ENCODE measurements around the gene TOMM22.

The TOMM22 gene

GRCh38 chr22:38728871-38729796, 47.4 kb downstream of the TOMM22 start:
- TF ChIP-seq ZNF274 (IDR thresholded peaks at IDR 0.05; ENCODE audit: low read depth, low read length): no peak
- no peak overlapping the region for H3K4me3 ChIP-seq (ENCODE audit: low read length)

- no peak for TF ChIP-seq ZNF274 (IDR thresholded peaks at IDR 0.05; ENCODE audit: low read depth, low read length)
Measured at GRCh38 chr22:38729946-38730345, 48.2 kb downstream of the TOMM22 start.

GRCh38 chr22:38730411-38730871, 48.7 kb downstream of the TOMM22 start:
- TF ChIP-seq ZNF274 (IDR thresholded peaks at IDR 0.05; ENCODE audit: low read depth, low read length): no peak
- no peak overlapping the region for H3K4me3 ChIP-seq (ENCODE audit: low read length)

More at GRCh38 chr22:38729946-38730345, 48.2 kb downstream of the TOMM22 start:
- no peak overlapping the region for H3K4me3 ChIP-seq (ENCODE audit: low read length)

GRCh38 chr22:38731703-38732161, 50.0 kb downstream of the TOMM22 start:
- H3K4me3 ChIP-seq (ENCODE audit: low read length): no peak overlapping the region
- no peak for TF ChIP-seq ZNF274 (IDR thresholded peaks at IDR 0.05; ENCODE audit: low read depth, low read length)

- H3K4me3 ChIP-seq (ENCODE audit: low read length): no peak overlapping the region
- TF ChIP-seq ZNF274 (IDR thresholded peaks at IDR 0.05; ENCODE audit: low read depth, low read length): no peak
Measured at GRCh38 chr22:38732251-38732815, 50.6 kb downstream of the TOMM22 start.

- no peak for TF ChIP-seq ZNF274 (IDR thresholded peaks at IDR 0.05; ENCODE audit: low read depth, low read length)
- H3K4me3 ChIP-seq (ENCODE audit: low read length): no peak overlapping the region
Measured at GRCh38 chr22:38733329-38733723, 51.6 kb downstream of the TOMM22 start.

GRCh38 chr22:38733724-38734381, 52.1 kb downstream of the TOMM22 start:
- no peak overlapping the region for H3K4me3 ChIP-seq (ENCODE audit: low read length)
- TF ChIP-seq ZNF274 (IDR thresholded peaks at IDR 0.05; ENCODE audit: low read depth, low read length): no peak

GRCh38 chr22:38734421-38735100, 52.8 kb downstream of the TOMM22 start:
- TF ChIP-seq ZNF274 (IDR thresholded peaks at IDR 0.05; ENCODE audit: low read depth, low read length): no peak
- H3K4me3 ChIP-seq (ENCODE audit: low read length): no peak overlapping the region
